Colonic mucosa (tissue), 4 donors: ENCODE data around the gene BRSK2. TPM values are rescaled to one million over a fixed set of nuclear protein-coding genes. Genes with fewer than 3 reads are reported as not detected.

ENCODE experiments used
- DNase-seq: peaks from one replicate; pipeline ENCODE4 v3.0.0-alpha.2; 2020
- H3K27ac ChIP-seq: fragments of 200-600 bp; one replicate; pipeline ENCODE4 v1.8.0; 2021
- H3K27me3 ChIP-seq: fragments of 200-600 bp; one replicate; pipeline ENCODE4 v1.8.0; 2021
- H3K36me3 ChIP-seq: fragments of 200-600 bp; one replicate; pipeline ENCODE4 v1.8.0; 2021
- H3K4me1 ChIP-seq: fragments of 200-600 bp; one replicate; pipeline ENCODE4 v1.8.0; 2021; ENCODE audit warnings: mild to moderate bottlenecking
- H3K4me3 ChIP-seq: fragments of 200-600 bp; one replicate; pipeline ENCODE4 v1.8.0; 2021
- H3K9ac ChIP-seq, 2 donors: one replicate each; pipeline ENCODE4 v1.7.0; 2013; ENCODE audit warnings: control low read depth in 2 of 2, low read depth in 2 of 2, low read length in 2 of 2
- H3K9me3 ChIP-seq: fragments of 200-600 bp; one replicate; pipeline ENCODE4 v1.8.0; 2021
- CTCF ChIP-seq: fragments of 200-600 bp; IDR thresholded peaks from one replicate; pipeline ENCODE4 v1.8.0; 2022; ENCODE audit warnings: antibody characterized with exemption, mild to moderate bottlenecking
- intact Hi-C: fragments of 100-400 bp; cut with DNase I; formaldehyde crosslinking; loops from one replicate; pipeline ENCODE4 v1.14.1; 2022
- total RNA-seq, 2 donors: library from RNA; stranded (reverse); fragmentation: NEBNext Ultra II Directional in 1 of 2; extraction: Animal tissue kit (Norgen Biotek cat#: 25700) in 1 of 2; gene quantifications; one replicate each; pipeline ENCODE4 v1.2.1, GENCODE V29; 2021
- donor health status: healthy.
- donor health status: DM: no; HTN: no; CAD: no.
- donor health status: DM: no; HTN: no; CAD: no.

The BRSK2 gene
- total RNA-seq, 2 donors from 2014 or later, result 0.52 to 1.2 TPM

- Histone ChIP-seq H3K27me3 (no peaks in the 10 kb centered on the region), H3K27ac (no peak overlapping the region), H3K36me3 (no peaks in the 10 kb centered on the region), H3K9me3 (no peaks in the 10 kb centered on the region), H3K4me1 (no peaks in the 10 kb centered on the region), H3K4me3 (no peak overlapping the region), H3K9ac (no peak overlapping the region)
- no peak for DNase-seq
- intact Hi-C loops, result no loop called here
- TF ChIP-seq CTCF, result no peak
Measured at GRCh38 chr11:1368216-1368615, 21.5 kb upstream of the BRSK2 start.

- Histone ChIP-seq H3K27me3 (no peaks in the 10 kb centered on the region), H3K27ac (no peak overlapping the region), H3K36me3 (no peaks in the 10 kb centered on the region), H3K9me3 (no peaks in the 10 kb centered on the region), H3K4me1 (no peaks in the 10 kb centered on the region), H3K4me3 (no peak overlapping the region), H3K9ac (no peak overlapping the region)
- DNase-seq, result no peak
- no peak for TF ChIP-seq CTCF
- intact Hi-C loops, result no loop called here
Measured at GRCh38 chr11:1368966-1369365, 20.8 kb upstream of the BRSK2 start.

GRCh38 chr11:1369371-1370005, 20.2 kb upstream of the BRSK2 start:
- Histone ChIP-seq H3K36me3 (no peaks in the 10 kb centered on the region), H3K9me3 (no peaks in the 10 kb centered on the region), H3K27me3 (no peaks in the 10 kb centered on the region), H3K27ac (no peak overlapping the region), H3K4me1 (no peaks in the 10 kb centered on the region), H3K4me3 (no peak overlapping the region), H3K9ac (no peak overlapping the region)
- DNase-seq, result no peak
- TF ChIP-seq CTCF, result no peak
- intact Hi-C loops, result no loop called here

GRCh38 chr11:1370186-1371025, 19.3 kb upstream of the BRSK2 start:
- no peak overlapping the region for H3K9ac ChIP-seq
- H3K9me3 ChIP-seq, result no peaks in the 10 kb centered on the region
- no peaks in the 10 kb centered on the region for H3K4me1 ChIP-seq
- no peak for TF ChIP-seq CTCF
- H3K4me3 ChIP-seq, result no peak overlapping the region
- no peaks in the 10 kb centered on the region for H3K36me3 ChIP-seq
- intact Hi-C loops, result no loop called here
- no peaks in the 10 kb centered on the region for H3K27me3 ChIP-seq
- no peak overlapping the region for H3K27ac ChIP-seq
- no peak for DNase-seq

- Histone ChIP-seq H3K36me3 (no peaks in the 10 kb centered on the region), H3K27me3 (no peaks in the 10 kb centered on the region), H3K9ac (no peak overlapping the region), H3K27ac (no peak overlapping the region), H3K4me3 (no peak overlapping the region), H3K9me3 (no peaks in the 10 kb centered on the region), H3K4me1 (no peaks in the 10 kb centered on the region)
- intact Hi-C loops, result no loop called here
- DNase-seq, result no peak
- TF ChIP-seq CTCF, result no peak
Measured at GRCh38 chr11:1371026-1371325, 18.8 kb upstream of the BRSK2 start.
